Thoracic aorta (tissue), 2 donors: Measurements from ENCODE around the gene SOX6. TPM values are rescaled to one million over a fixed set of nuclear protein-coding genes. Genes with fewer than 3 reads are reported as not detected.

Experiments
- ATAC-seq: fragments of 150-250 bp; one replicate; pipeline ENCODE4 v1.8.0; 2017; ENCODE audit warnings: low read depth; ENCODE audit not compliant: insufficient number of reproducible peaks, low FRiP score
- DNase-seq: peaks from one replicate; pipeline ENCODE4 v3.0.0-alpha.2; 2020; ENCODE audit warnings: low spot score
- H3K27ac ChIP-seq, 2 donors: fragments of 200-600 bp; sonication (generic); 1 replicate in 1 of 2; 2 replicates in 1 of 2; pipeline ENCODE4 v1.5.1; 2016; ENCODE audit warnings: mild to moderate bottlenecking in 2 of 2, moderate library complexity in 2 of 2
- H3K27me3 ChIP-seq: fragments of 200-600 bp; sonication (generic); replicated peaks from 2 replicates; pipeline ENCODE4 v1.6.0; 2016; ENCODE audit warnings: mild to moderate bottlenecking; ENCODE audit not compliant: insufficient read depth
- H3K36me3 ChIP-seq: fragments of 200-600 bp; sonication (generic); one replicate; pipeline ENCODE4 v1.5.1; 2016
- H3K4me1 ChIP-seq, 2 donors: fragments of 200-600 bp; sonication (generic); 1 replicate in 1 of 2; 2 replicates in 1 of 2; pipeline versions ENCODE4 v1.5.1 to v1.6.0; 2016; ENCODE audit warnings: low read depth in 2 of 2, mild to moderate bottlenecking in 1 of 2; ENCODE audit not compliant: control insufficient read depth in 1 of 2
- H3K4me3 ChIP-seq: fragments of 200-600 bp; sonication (generic); 2 replicates; pipeline ENCODE4 v1.5.1; 2016; ENCODE audit warnings: mild to moderate bottlenecking
- H3K9me3 ChIP-seq: fragments of 200-600 bp; sonication (generic); 2 replicates; pipeline ENCODE4 v1.5.1; 2016
- CTCF ChIP-seq: fragments of 200-600 bp; sonication (generic); IDR thresholded peaks from one replicate; pipeline ENCODE4 v1.5.1; 2019; ENCODE audit warnings: antibody characterized with exemption
- total RNA-seq, 2 donors: library from RNA; depleted of rRNA; stranded (reverse); fragments of >200 nt; gene quantifications; one replicate each; pipeline versions ENCODE4 v1.1.0 to v1.2.3, GENCODE V29; 2016

Gene SOX6
- total RNA-seq, 2 donors from 2014 or later = 0.27 to 0.56 TPM

- no peak for TF ChIP-seq CTCF
- DNase-seq = no peak
- Histone ChIP-seq H3K27ac (no peak overlapping the region), H3K4me3 (no peak overlapping the region), H3K9me3 (no peaks in the 10 kb centered on the region), H3K27me3 (no peaks in the 10 kb centered on the region), H3K4me1 (no peaks in the 10 kb centered on the region), H3K36me3 (no peaks in the 10 kb centered on the region)
- ATAC-seq = no peak
These were observed 348.8 kb downstream of the SOX6 start for GRCh38 chr11:16007514-16007913.

- no peak for TF ChIP-seq CTCF
- Histone ChIP-seq H3K27me3 (no peaks in the 10 kb centered on the region), H3K9me3 (no peaks in the 10 kb centered on the region), H3K27ac (no peak overlapping the region), H3K36me3 (no peaks in the 10 kb centered on the region), H3K4me1 (peaks cover 0 to 4% of the 10 kb centered on the region in 2 donors), H3K4me3 (no peak overlapping the region)
- no peak for ATAC-seq
- no peak for DNase-seq
These were observed 353.4 kb downstream of the SOX6 start for GRCh38 chr11:16002942-16003341.

GRCh38 chr11:16001899-16002426, 354.4 kb downstream of the SOX6 start:
- TF ChIP-seq CTCF = no peak
- Histone ChIP-seq H3K27me3 (no peaks in the 10 kb centered on the region), H3K36me3 (no peaks in the 10 kb centered on the region), H3K4me3 (no peak overlapping the region), H3K27ac (no peak overlapping the region), H3K9me3 (no peaks in the 10 kb centered on the region), H3K4me1 (peaks cover 0 to 4% of the 10 kb centered on the region in 2 donors)
- ATAC-seq (no peak), DNase-seq (no peak)

GRCh38 chr11:16001044-16001568, 355.2 kb downstream of the SOX6 start:
- Histone ChIP-seq H3K36me3 (no peaks in the 10 kb centered on the region), H3K27ac (no peak overlapping the region), H3K4me3 (no peak overlapping the region), H3K4me1 (peaks cover 0 to 4% of the 10 kb centered on the region in 2 donors), H3K27me3 (no peaks in the 10 kb centered on the region), H3K9me3 (no peaks in the 10 kb centered on the region)
- no peak for TF ChIP-seq CTCF
- DNase-seq (no peak), ATAC-seq (no peak)

- no peak overlapping the region for H3K4me3 ChIP-seq
- DNase-seq (no peak), ATAC-seq (no peak)
- H3K27ac ChIP-seq = no peak overlapping the region
- H3K36me3 ChIP-seq = no peaks in the 10 kb centered on the region
- H3K9me3 ChIP-seq = no peaks in the 10 kb centered on the region
- no peaks in the 10 kb centered on the region for H3K27me3 ChIP-seq
- peaks cover 0 to 4% of the 10 kb centered on the region in 2 donors for H3K4me1 ChIP-seq
- TF ChIP-seq CTCF = no peak
These were observed 356.3 kb downstream of the SOX6 start for GRCh38 chr11:16000065-16000464.
